Neutrophil (primary cell): Measurements from ENCODE around the gene COL15A1.
"Not testable (repeated sequence)": the region's sequence is repeated elsewhere in the genome, so short reads cannot be mapped to it uniquely, and the experiment has no call there.

Experiments used
- H3K27ac ChIP-seq: fragments of 200-600 bp; sonication (generic); 2 replicates; pipeline ENCODE4 v1.5.1; 2016; ENCODE audit warnings: mild to moderate bottlenecking, moderate library complexity
- H3K27me3 ChIP-seq: fragments of 200-600 bp; sonication (generic); 2 replicates; pipeline ENCODE4 v1.6.0; 2016; ENCODE audit warnings: mild to moderate bottlenecking
- H3K36me3 ChIP-seq: fragments of 200-600 bp; sonication (generic); 2 replicates; pipeline ENCODE4 v1.5.1; 2017
- H3K4me1 ChIP-seq, 2 experiments: fragments of 200-600 bp in 1 of 2; sonication (generic) in 1 of 2; 1 replicate in 1 of 2; 2 replicates in 1 of 2; pipeline versions ENCODE4 v1.5.1 to v1.6.1; 2013 to 2016; ENCODE audit warnings: low read depth in 1 of 2, low read length in 1 of 2, mild to moderate bottlenecking in 1 of 2, moderate library complexity in 1 of 2; ENCODE audit not compliant: control insufficient read depth in 1 of 2, insufficient read depth in 1 of 2
- H3K4me3 ChIP-seq, 2 experiments: fragments of 200-600 bp in 1 of 2; sonication (generic) in 1 of 2; 1 replicate in 1 of 2; 2 replicates in 1 of 2; pipeline ENCODE4 v1.5.1; 2013 to 2016; ENCODE audit warnings: low read depth in 1 of 2, low read length in 1 of 2, mild to moderate bottlenecking in 1 of 2, moderate library complexity in 1 of 2
- H3K9me3 ChIP-seq: fragments of 200-600 bp; sonication (generic); 2 replicates; pipeline ENCODE4 v1.5.1; 2016
- TF ChIP-seq, protein P1 (sequence below): fragments of 200-600 bp; sonication (generic); IDR thresholded peaks from 2 replicates; pipeline ENCODE4 v1.5.1; 2016; ENCODE audit warnings: antibody characterized with exemption

Gene COL15A1

GRCh38 chr9:98909935-98910334, 33.8 kb upstream of the COL15A1 start:
- no peaks in the 10 kb centered on the region for H3K36me3 ChIP-seq
- no peak overlapping the region for H3K4me3 ChIP-seq
- peaks cover 32% of the 10 kb centered on the region for H3K27me3 ChIP-seq
- TF ChIP-seq, protein P1, sequence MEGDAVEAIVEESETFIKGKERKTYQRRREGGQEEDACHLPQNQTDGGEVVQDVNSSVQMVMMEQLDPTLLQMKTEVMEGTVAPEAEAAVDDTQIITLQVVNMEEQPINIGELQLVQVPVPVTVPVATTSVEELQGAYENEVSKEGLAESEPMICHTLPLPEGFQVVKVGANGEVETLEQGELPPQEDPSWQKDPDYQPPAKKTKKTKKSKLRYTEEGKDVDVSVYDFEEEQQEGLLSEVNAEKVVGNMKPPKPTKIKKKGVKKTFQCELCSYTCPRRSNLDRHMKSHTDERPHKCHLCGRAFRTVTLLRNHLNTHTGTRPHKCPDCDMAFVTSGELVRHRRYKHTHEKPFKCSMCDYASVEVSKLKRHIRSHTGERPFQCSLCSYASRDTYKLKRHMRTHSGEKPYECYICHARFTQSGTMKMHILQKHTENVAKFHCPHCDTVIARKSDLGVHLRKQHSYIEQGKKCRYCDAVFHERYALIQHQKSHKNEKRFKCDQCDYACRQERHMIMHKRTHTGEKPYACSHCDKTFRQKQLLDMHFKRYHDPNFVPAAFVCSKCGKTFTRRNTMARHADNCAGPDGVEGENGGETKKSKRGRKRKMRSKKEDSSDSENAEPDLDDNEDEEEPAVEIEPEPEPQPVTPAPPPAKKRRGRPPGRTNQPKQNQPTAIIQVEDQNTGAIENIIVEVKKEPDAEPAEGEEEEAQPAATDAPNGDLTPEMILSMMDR: no peak
- no peaks in the 10 kb centered on the region for H3K4me1 ChIP-seq
- H3K9me3 ChIP-seq: no peaks in the 10 kb centered on the region
- no peak overlapping the region for H3K27ac ChIP-seq

DNA sequence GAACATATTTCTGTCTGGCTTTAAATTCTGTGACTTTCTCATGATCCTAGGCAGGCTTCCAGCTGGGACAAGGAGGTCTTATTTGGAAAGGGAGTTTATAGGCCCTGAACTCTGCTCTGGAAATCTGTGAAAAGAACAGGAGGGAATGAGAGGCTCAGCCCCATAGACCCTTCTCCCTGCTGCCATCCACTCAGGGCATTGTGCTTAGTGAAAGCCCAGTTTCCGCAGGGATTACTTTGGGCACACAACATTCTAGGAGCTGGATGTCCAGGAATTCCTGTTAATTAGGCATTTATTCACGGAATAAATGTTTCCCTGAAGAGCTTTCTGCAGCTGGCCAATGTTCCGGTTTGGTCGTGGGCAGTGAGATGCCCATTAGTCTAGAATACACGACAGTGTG, 32.7 kb upstream of the COL15A1 start:
- Histone ChIP-seq H3K4me1 (no peaks in the 10 kb centered on the region), H3K27ac (no peak overlapping the region), H3K9me3 (no peaks in the 10 kb centered on the region), H3K36me3 (no peaks in the 10 kb centered on the region), H3K4me3 (no peak overlapping the region), H3K27me3 (peaks cover 29% of the 10 kb centered on the region)
- TF ChIP-seq, protein P1: no peak

- H3K9me3 ChIP-seq, H3K36me3 ChIP-seq, H3K4me1 ChIP-seq, H3K4me3 ChIP-seq, H3K27ac ChIP-seq: not testable (repeated sequence)
- H3K27me3 ChIP-seq: peaks cover 24% of the 10 kb centered on the region
Observed at GRCh38 chr9:98911738-98912137, 32.0 kb upstream of the COL15A1 start.

- Histone ChIP-seq H3K36me3 (no peaks in the 10 kb centered on the region), H3K27me3 (peaks cover 29% of the 10 kb centered on the region), H3K4me1 (no peaks in the 10 kb centered on the region), H3K4me3 (no peak overlapping the region), H3K9me3 (no peaks in the 10 kb centered on the region), H3K27ac (no peak overlapping the region)
- TF ChIP-seq, protein P1: no peak
Observed at GRCh38 chr9:98912450-98912849, 31.3 kb upstream of the COL15A1 start.

DNA sequence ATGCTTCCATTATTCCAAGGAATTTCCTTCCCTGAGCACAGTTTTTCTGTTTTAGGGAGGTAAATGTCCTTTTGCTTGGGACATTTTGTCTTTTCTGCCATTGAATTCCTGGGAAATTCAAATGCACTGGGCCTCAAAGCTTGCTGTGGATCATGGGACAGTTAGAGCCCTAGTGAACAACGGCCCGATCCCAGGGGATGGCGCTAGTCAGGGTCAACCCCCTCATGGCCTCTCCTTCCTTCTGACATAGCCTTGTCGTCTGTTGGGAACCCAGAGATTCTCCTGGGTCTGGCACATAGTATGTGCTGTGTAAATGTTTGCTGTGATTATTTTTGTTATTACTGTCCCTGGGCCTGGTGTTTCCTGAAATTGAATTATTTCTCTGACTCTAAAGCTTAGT, 30.7 kb upstream of the COL15A1 start:
- Histone ChIP-seq H3K27ac (no peak overlapping the region), H3K4me3 (no peak overlapping the region), H3K27me3 (peaks cover 29% of the 10 kb centered on the region), H3K4me1 (no peaks in the 10 kb centered on the region), H3K9me3 (no peaks in the 10 kb centered on the region), H3K36me3 (no peaks in the 10 kb centered on the region)
- TF ChIP-seq, protein P1: no peak

DNA sequence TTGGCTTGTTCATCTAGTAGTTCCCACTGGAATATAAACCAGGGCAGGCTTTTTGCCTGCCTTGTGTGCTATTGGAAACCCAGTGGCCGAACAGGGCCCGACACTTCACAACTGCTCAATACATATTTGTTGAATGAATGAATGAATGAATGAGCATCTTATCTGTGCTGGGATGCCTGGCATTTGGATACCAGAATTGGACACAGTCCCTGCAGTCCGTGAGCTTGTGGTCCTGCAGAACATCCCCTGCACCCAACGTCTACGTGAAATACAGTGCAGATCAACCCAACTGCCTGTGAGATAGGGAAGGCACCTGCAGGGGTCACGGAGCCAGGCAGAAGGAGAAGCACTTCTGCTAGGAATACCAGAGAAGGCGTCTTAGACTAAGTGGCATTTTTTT, 30.0 kb upstream of the COL15A1 start:
- Histone ChIP-seq H3K27me3 (peaks cover 29% of the 10 kb centered on the region), H3K9me3 (no peaks in the 10 kb centered on the region), H3K4me1 (no peaks in the 10 kb centered on the region), H3K27ac (no peak overlapping the region), H3K36me3 (no peaks in the 10 kb centered on the region), H3K4me3 (no peak overlapping the region)
- TF ChIP-seq, protein P1: no peak
